Keratinocyte (primary cell): ENCODE measurements around the gene HELZ2.

Experiments used
- CTCF ChIP-seq, 3 experiments: IDR thresholded peaks in 1 of 3; conservative IDR thresholded peaks in 1 of 3; optimal IDR thresholded peaks in 1 of 3; 2 replicates in 2 of 3; 3 replicates in 1 of 3; pipeline versions ENCODE3 to v1.5.1; 2011; ENCODE audit warnings: low read length in 3 of 3, mild to moderate bottlenecking in 3 of 3, moderate library complexity in 2 of 3, control low read depth in 1 of 3, inconsistent platforms in 1 of 3; ENCODE audit not compliant: insufficient read depth in 2 of 3; ENCODE audit errors: extremely low read depth in 1 of 3
- EZH2 ChIP-seq: IDR thresholded peaks from one replicate; pipeline ENCODE4 v1.6.1; 2012; ENCODE audit warnings: inconsistent platforms, mild to moderate bottlenecking, low read length, moderate library complexity

GRCh38 chr20:63555661-63556381, 18.2 kb downstream of the HELZ2 start:
- TF ChIP-seq CTCF (optimal IDR thresholded peaks at IDR 0.05 in 1 of 3, IDR thresholded peaks at IDR 0.05 in 1 of 3, conservative IDR thresholded peaks at IDR 0.05 in 1 of 3; ENCODE audit: extremely low read depth in 1 of 3, insufficient read depth in 2 of 3, low read length in 3 of 3) (no peak), EZH2 (no peak)
